Stimulated activated naive B cell treated with anti-CD40 and anti-IgM and Interleukin-4, amounts not matched to agents 10 μg/mL and 1 μg/mL and 100 μg/mL, for 72 hours (primary cell): ENCODE measurements around the gene STRN3.
A peak's percentile ranks its signal among the peaks of the same experiment; 100 is the strongest.
"Not testable (repeated sequence)": the region's sequence is repeated elsewhere in the genome, so short reads cannot be mapped to it uniquely, and the experiment has no call there.

ENCODE experiments used
- ATAC-seq, 2 donors: fragments of 150-1000 bp; cut with Tn5 transposase; replicated peaks; 2 replicates each; pipeline ENCODE4 v1.10.0; 2021; ENCODE audit warnings: moderate library complexity in 1 of 2
- DNase-seq: peaks from one replicate; pipeline ENCODE4 v3.0.0; 2021
- H3K27ac Mint-ChIP-seq: one replicate; pipeline ENCODE4 v1.8.0; 2022; ENCODE audit warnings: mild to moderate bottlenecking, mixed read lengths
- H3K27me3 Mint-ChIP-seq, 2 donors: one replicate each; pipeline ENCODE4 v1.8.0; 2022; ENCODE audit warnings: mixed read lengths in 2 of 2
- H3K36me3 Mint-ChIP-seq, 2 donors: one replicate each; pipeline ENCODE4 v1.8.0; 2022; ENCODE audit warnings: mixed read lengths in 2 of 2, mild to moderate bottlenecking in 1 of 2
- H3K4me1 Mint-ChIP-seq, 2 donors: one replicate each; pipeline ENCODE4 v1.8.0; 2022; ENCODE audit warnings: mixed read lengths in 2 of 2, mild to moderate bottlenecking in 1 of 2
- H3K4me3 Mint-ChIP-seq, 2 donors: one replicate each; pipeline ENCODE4 v1.8.0; 2022; ENCODE audit warnings: mild to moderate bottlenecking in 2 of 2, mixed read lengths in 2 of 2, moderate library complexity in 1 of 2
- H3K9me3 Mint-ChIP-seq, 2 donors: one replicate each; pipeline ENCODE4 v1.8.0; 2022; ENCODE audit warnings: mixed read lengths in 2 of 2, mild to moderate bottlenecking in 1 of 2

Gene STRN3, protein sequence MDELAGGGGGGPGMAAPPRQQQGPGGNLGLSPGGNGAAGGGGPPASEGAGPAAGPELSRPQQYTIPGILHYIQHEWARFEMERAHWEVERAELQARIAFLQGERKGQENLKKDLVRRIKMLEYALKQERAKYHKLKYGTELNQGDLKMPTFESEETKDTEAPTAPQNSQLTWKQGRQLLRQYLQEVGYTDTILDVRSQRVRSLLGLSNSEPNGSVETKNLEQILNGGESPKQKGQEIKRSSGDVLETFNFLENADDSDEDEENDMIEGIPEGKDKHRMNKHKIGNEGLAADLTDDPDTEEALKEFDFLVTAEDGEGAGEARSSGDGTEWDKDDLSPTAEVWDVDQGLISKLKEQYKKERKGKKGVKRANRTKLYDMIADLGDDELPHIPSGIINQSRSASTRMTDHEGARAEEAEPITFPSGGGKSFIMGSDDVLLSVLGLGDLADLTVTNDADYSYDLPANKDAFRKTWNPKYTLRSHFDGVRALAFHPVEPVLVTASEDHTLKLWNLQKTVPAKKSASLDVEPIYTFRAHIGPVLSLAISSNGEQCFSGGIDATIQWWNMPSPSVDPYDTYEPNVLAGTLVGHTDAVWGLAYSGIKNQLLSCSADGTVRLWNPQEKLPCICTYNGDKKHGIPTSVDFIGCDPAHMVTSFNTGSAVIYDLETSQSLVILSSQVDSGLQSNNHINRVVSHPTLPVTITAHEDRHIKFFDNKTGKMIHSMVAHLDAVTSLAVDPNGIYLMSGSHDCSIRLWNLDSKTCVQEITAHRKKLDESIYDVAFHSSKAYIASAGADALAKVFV

DNA sequence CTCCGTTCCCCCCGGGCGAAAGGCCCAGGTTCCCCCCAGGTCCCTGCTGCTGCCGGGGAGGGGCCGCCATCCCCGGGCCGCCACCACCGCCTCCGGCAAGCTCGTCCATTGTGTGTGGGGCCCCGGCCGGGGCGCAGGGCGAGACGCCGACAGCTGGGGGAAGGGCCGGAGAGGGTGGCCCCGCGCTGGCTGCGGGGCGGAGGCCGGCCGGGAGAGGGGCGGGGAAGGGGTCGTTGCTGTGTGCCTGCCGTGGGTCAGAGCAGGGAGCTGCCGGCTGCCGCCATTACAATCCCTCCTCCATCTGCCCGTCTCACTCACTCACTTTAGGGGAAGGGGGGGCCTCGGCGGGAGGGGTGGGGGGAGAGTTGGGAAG, at the start of gene STRN3:
Gene STRN3, minus strand, starts transcription at position 303 of the 373 bp plus-strand sequence. Its CDS starts 194 bp downstream, at position 109.
- H3K36me3 Mint-ChIP-seq: peaks cover 7 to 15% of the 10 kb centered on the region in 2 donors
- H3K4me3 Mint-ChIP-seq: peak within 1 kb of the TSS; percentile 96 to 97
- H3K4me1 Mint-ChIP-seq: peaks cover 35 to 50% of the 10 kb centered on the region in 2 donors
- H3K27ac Mint-ChIP-seq: peak within 1 kb of the TSS; percentile 98
- H3K27me3 Mint-ChIP-seq: no peaks in the 10 kb centered on the region
- peak; percentile 52 to 55 for ATAC-seq
- H3K9me3 Mint-ChIP-seq: no peaks in the 10 kb centered on the region
- DNase-seq: no peak

DNA sequence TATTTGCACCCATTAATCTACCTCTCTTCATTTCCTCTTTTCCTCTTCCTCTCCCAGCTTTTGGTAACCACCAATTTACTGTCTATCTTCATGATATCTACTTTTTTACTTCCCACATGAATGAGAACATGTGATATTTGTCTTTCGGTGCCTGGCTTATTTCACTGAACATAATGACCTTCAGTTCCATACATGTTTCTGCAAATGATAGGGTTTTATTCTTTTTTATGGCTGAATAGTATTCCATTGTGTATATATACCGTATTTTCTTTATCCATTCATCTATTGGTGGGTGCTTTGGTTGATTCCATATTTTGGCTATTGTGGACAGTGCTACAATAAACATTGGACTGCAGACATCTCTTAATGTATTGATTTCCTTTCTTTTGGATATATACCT, 49.0 kb upstream of the STRN3 start:
- no peak overlapping the region for H3K4me3 Mint-ChIP-seq
- ATAC-seq: no peak
- H3K9me3 Mint-ChIP-seq: peaks cover 4% of the 10 kb centered on the region in 2 donors
- peaks cover 13 to 16% of the 10 kb centered on the region in 2 donors for H3K36me3 Mint-ChIP-seq
- H3K27ac Mint-ChIP-seq: no peak overlapping the region
- no peaks in the 10 kb centered on the region for H3K27me3 Mint-ChIP-seq
- DNase-seq: no peak
- peaks cover 0 to 5% of the 10 kb centered on the region in 2 donors for H3K4me1 Mint-ChIP-seq

DNA sequence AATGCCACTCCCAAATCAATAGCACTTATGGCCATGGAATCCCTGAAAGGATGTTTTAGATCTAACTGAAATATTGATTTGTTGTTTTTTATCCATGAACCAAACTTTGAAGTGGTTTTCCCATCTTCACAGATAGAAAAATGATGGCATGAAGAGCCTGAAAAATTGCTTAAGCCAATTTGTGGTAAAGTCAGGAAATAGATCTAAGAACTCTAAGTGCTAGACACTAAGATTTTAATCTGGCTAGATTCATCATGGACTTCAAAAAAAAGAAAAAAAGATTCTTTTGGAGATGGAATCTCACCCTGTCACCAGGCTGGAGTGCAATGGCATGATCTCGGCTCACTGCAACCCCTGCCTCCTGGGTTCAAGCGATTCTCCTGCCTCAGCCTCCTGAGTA, 45.0 kb upstream of the STRN3 start:
- Mint-ChIP-seq H3K4me3 (no peak overlapping the region), H3K27me3 (no peaks in the 10 kb centered on the region), H3K9me3 (peaks cover 4% of the 10 kb centered on the region in 2 donors), H3K36me3 (peaks cover 19 to 22% of the 10 kb centered on the region in 2 donors), H3K4me1 (no peaks in the 10 kb centered on the region), H3K27ac (no peak overlapping the region)
- no peak for DNase-seq
- ATAC-seq: no peak

DNA sequence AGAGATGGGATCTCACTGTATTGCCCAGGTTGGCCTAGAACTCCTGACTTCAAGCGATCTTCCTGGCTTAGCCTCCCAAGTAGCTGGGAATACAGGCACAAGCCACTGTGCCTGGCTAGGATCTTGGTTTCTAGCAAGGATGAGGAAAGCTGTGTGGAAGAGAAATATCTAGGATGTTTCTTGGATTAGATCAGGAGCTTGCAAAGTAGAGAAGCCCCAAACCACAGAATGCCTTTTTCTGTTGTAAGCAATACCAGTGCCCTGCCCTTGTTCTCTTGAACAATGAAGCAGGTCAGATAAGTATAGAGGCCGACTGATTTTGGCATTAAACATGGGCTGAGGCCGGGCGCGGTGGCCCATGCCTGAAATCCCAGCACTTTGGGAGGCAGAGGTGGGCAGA, 44.3 kb upstream of the STRN3 start:
- peak overlapping the region; percentile 20 for H3K27ac Mint-ChIP-seq
- no peaks in the 10 kb centered on the region for H3K27me3 Mint-ChIP-seq
- no peak overlapping the region for H3K4me3 Mint-ChIP-seq
- peaks cover 20% of the 10 kb centered on the region in 2 donors for H3K36me3 Mint-ChIP-seq
- H3K9me3 Mint-ChIP-seq: peaks cover 4% of the 10 kb centered on the region in 2 donors
- H3K4me1 Mint-ChIP-seq: no peaks in the 10 kb centered on the region
- DNase-seq (no peak), ATAC-seq (no peak)

DNA sequence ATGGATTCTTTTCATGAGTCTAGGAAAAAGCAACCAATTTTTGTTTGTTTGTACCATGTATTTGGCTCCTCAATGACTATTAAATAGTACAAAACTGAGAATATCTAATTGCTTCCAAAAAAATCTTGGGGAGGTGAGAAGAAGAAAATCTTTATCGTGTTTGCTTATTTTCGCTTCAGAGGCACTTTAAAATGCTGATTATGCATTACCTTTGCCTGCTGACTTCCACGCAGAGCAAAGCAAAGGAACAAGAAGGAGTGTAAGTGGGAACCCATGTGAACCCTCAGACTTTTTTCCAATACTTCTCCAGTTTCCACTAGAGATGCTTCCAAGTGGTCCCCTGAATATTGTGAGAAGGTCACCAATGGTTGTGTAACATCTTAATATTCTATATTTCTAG, 43.2 kb upstream of the STRN3 start:
- Mint-ChIP-seq H3K9me3 (no peaks in the 10 kb centered on the region), H3K27me3 (no peaks in the 10 kb centered on the region), H3K27ac (no peak overlapping the region), H3K4me1 (no peaks in the 10 kb centered on the region), H3K36me3 (peaks cover 13 to 14% of the 10 kb centered on the region in 2 donors), H3K4me3 (no peak overlapping the region)
- DNase-seq (no peak), ATAC-seq (no peak)

DNA sequence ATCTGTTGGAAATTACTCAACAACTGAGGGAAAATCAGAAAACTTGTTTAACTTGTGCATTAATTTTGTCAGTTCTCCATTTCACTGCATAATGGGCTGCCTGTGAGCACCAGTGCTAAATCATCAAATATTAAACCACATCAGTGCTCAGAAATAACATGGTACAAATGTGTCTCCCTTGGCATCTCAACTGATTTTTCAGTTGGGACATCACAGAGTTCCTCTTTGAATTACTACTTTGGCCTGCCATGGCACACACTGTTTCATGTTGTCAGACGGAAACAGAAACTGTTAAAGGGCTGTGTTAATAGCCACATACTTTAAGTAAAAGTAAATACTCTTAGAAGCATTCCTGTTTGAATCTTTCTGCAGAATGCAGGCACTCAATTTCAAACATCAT, 42.1 kb upstream of the STRN3 start:
- H3K36me3 Mint-ChIP-seq: peaks cover 13 to 14% of the 10 kb centered on the region in 2 donors
- H3K4me1 Mint-ChIP-seq: no peaks in the 10 kb centered on the region
- H3K27ac Mint-ChIP-seq: no peak overlapping the region
- no peaks in the 10 kb centered on the region for H3K9me3 Mint-ChIP-seq
- H3K27me3 Mint-ChIP-seq: no peaks in the 10 kb centered on the region
- DNase-seq: no peak
- no peak for ATAC-seq
- no peak overlapping the region for H3K4me3 Mint-ChIP-seq

DNA sequence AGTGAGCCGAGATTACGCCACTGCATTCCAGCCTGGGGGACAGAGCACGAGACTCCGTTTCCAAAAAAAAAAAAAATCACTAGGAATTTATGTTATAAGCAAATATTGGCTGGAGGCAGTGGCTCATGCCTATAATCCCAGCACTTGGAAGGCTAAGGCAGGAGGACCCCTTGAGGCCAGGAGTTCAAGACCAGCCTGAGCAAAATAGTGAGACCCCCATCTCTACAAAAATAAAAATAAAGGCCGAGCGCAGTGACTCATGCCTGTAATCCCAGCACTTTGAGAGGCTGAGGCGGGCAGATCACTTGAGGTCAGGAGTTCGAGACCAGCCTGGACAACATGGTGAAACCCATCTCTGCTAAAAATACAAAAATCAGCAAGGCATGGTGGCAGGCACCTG, 36.7 kb upstream of the STRN3 start:
- ATAC-seq, H3K4me3 Mint-ChIP-seq, DNase-seq, H3K9me3 Mint-ChIP-seq, H3K27me3 Mint-ChIP-seq, H3K27ac Mint-ChIP-seq: not testable (repeated sequence)
- Mint-ChIP-seq H3K36me3 (peaks cover 10 to 11% of the 10 kb centered on the region in 2 donors), H3K4me1 (peaks cover 9 to 12% of the 10 kb centered on the region in 2 donors)

DNA sequence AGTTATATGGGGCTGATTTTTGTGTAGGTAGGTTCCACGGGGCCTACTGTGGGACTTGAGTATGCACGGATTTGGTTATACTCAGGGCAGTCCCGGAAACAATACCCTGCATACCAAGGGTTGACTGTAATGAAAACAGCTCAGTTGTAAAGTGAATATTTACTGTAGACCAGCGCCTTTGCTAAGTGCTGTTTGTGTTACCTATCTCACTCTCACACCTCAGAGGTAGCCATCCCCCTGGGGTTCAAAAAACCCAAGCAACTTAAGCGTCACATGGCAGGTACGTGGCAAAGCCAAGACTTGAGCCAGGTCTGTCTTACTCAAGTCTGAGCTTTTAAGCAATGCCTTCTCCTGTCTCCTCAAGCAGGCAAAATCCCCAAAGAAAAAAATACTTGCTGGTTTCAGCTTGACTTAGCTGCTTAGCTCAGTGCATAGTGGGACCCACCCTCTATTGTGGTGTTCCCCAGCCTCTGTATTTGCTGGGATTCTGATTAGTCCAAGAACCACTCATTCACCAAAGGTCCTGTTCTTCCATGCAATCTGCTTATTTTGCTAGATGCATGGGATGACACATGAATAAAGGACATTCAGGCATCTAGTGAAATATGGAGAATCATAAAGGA, 34.2 kb upstream of the STRN3 start:
- peaks cover 10 to 13% of the 10 kb centered on the region in 2 donors for H3K4me1 Mint-ChIP-seq
- H3K4me3 Mint-ChIP-seq: no peak overlapping the region
- ATAC-seq (no peak), DNase-seq (no peak)
- H3K27me3 Mint-ChIP-seq: no peaks in the 10 kb centered on the region
- no peaks in the 10 kb centered on the region for H3K9me3 Mint-ChIP-seq
- H3K27ac Mint-ChIP-seq: no peak overlapping the region
- H3K36me3 Mint-ChIP-seq: peaks cover 0 to 8% of the 10 kb centered on the region in 2 donors

DNA sequence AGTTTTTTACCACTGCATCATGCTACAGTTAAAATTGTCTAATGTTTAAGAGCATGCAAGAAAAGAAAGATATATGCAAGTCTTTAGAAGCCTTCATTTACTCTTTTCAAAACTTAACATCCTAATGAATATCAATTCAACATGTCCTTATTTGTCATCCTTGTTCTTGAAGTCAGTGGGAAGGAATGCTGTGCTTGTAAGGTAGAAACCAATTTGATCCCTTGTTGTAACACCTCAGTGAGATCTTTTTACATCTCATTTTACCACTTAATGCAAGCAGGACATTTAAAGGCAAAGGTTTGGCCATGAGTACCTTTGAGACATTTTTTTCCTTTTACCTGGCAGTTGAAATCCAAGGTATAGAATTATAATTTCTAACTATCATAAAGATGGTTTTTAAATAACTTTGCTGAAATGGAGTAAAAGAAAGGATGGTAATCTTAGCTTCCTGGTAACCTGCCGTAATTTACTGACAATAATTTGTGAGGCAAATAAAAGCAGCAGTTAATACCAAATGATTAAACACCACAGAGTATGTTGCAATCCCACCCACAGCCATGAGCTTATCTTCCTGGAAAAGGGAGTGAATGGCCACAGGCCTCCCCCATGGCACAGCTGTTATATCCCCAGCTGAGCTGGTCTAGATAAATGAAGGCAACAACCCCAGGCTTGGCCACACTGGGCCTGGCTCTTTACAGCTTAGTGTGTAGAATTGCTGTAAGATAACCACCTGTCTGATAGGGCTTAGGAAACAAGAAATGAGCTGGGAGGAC, 33.2 kb upstream of the STRN3 start:
- no peaks in the 10 kb centered on the region for H3K9me3 Mint-ChIP-seq

DNA sequence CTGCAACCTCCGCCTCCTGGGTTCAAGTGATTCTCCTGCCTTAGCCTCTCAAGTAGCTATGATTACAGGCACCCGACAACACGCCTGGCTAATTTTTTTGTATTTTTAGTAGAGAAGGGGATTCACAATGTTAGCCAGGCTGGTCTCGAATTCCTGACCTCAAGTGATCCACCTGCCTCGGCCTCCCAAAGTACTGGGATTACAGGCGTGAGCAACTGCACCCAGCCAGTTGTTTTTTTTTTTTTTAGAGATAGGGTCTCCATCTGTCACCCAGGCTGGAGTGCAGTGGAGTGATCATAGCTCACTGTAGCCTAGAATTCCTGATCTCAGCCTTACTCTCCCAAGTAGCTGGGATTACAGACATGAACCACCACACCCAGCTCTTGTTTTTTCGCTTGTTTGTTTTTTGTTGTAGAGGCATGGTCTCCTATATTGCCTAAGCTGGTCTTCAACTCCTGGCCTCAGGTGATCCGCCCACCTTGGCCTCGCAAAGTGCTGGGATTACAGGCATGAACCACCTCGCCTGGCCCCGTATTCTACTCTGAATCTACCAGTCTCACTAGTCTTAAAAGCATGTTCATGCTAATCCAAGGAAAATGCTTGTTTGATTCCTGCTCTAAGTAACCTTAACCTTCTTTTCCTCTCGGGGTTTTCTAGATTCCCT, 31.7 kb upstream of the STRN3 start:
- ATAC-seq: no peak
- Mint-ChIP-seq H3K9me3 (no peaks in the 10 kb centered on the region), H3K4me1 (peaks cover 10 to 13% of the 10 kb centered on the region in 2 donors), H3K36me3 (peaks cover 3 to 8% of the 10 kb centered on the region in 2 donors), H3K4me3 (no peak overlapping the region), H3K27ac (no peak overlapping the region), H3K27me3 (no peaks in the 10 kb centered on the region)
- no peak for DNase-seq

More for the DNA sequence above, 33.2 kb upstream of the STRN3 start:
- peaks cover 0 to 8% of the 10 kb centered on the region in 2 donors for H3K36me3 Mint-ChIP-seq
- ATAC-seq (no peak), DNase-seq (no peak)
- H3K27me3 Mint-ChIP-seq: no peaks in the 10 kb centered on the region
- H3K4me3 Mint-ChIP-seq: no peak overlapping the region
- peak overlapping the region; percentile 37 for H3K27ac Mint-ChIP-seq
- peaks cover 10 to 13% of the 10 kb centered on the region in 2 donors for H3K4me1 Mint-ChIP-seq

DNA sequence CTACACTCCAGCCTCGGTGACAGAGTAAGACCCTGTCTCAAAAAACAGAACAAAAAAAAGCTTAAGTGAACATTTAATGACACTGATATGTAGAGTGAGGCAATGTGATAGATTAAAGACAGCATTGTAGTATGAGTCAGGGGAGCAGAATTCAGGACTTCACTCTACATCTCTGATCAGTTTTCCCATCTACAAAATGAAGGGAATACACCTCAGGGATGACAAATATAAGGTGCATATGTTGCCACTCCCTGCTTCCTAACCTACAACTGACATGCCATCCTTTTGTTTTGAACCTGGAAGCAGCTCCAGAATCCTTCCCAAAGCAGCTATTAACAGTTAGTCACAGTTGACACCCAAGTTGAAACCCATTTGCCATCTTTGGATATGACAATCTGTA, 30.9 kb upstream of the STRN3 start:
- no peak for ATAC-seq
- DNase-seq: no peak
- Mint-ChIP-seq H3K4me3 (no peak overlapping the region), H3K36me3 (peaks cover 3 to 8% of the 10 kb centered on the region in 2 donors), H3K27ac (no peak overlapping the region), H3K9me3 (no peaks in the 10 kb centered on the region), H3K27me3 (no peaks in the 10 kb centered on the region), H3K4me1 (peaks cover 10 to 13% of the 10 kb centered on the region in 2 donors)

DNA sequence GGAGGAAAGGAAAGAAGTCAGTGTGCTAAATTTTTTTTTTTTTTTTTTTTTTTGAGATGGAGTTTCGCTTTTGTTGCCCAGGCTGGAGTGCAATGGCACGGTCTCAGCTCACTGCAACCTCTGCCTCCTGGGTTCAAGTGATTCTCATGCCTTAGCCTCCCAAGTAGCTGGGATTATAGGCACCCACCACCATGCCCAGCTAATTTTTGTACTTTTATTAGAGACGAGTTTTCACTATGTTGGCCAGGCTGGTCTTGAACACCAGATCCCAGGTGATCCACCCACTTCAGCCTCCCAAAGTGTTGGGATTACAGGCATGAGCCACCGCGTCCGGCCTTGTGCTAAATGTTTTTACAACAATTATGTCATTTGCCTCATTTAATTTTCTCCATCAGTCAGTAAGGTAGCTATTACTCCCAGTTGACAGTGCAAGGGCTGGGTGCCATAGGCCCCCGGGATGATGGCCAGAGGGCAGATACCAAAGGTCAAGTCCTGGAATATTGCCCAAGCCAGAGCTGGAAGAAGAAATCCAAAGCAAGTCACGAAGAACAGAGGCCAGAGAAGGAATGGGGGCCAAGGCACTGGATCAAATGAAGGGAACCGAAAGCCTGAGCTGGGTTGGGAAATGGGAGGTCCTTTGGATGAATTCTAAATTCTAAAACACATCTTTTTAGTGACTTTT, 26.9 kb upstream of the STRN3 start:
- H3K27ac Mint-ChIP-seq, H3K27me3 Mint-ChIP-seq, DNase-seq, H3K36me3 Mint-ChIP-seq, H3K4me3 Mint-ChIP-seq, ATAC-seq, H3K9me3 Mint-ChIP-seq, H3K4me1 Mint-ChIP-seq: not testable (repeated sequence)

DNA sequence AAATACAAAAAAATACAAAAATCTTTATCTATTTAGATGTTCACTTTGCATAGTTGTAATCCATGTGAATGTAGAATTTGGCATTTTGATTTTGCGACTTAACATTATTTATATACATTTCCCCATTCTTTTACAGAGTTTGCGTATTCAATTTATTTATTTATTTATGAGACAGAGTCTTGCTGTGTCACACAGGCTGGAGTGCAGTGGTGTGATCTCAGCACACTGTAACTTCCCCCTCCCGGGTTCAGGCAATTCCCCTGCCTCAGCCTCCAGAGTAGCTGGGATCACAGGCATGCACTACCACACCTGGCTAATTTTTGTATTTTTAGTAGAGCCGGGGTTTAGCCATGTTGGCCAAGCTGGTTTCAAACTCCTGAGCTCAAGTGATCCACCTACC, 25.3 kb upstream of the STRN3 start:
- no peak overlapping the region for H3K27ac Mint-ChIP-seq

More for the DNA sequence above, 25.3 kb upstream of the STRN3 start:
- ATAC-seq: no peak
- no peaks in the 10 kb centered on the region for H3K27me3 Mint-ChIP-seq
- no peak overlapping the region for H3K4me3 Mint-ChIP-seq
- DNase-seq: no peak
- peaks cover 1 to 3% of the 10 kb centered on the region in 2 donors for H3K36me3 Mint-ChIP-seq
- H3K9me3 Mint-ChIP-seq: no peaks in the 10 kb centered on the region
- H3K4me1 Mint-ChIP-seq: peaks cover 0 to 6% of the 10 kb centered on the region in 2 donors
